Activated CD4-positive, alpha-beta T cell treated with anti-CD3 and anti-CD28 coated beads, Interleukin-2, amount 10 ng/mL, durations not matched to agents 7 days and 5 days (primary cell): ENCODE data around the gene ISCA2. TPM values are rescaled to one million over a fixed set of nuclear protein-coding genes. Genes with fewer than 3 reads are reported as not detected.

Experiments
- CTCF ChIA-PET: fragments of 350-600 bp; sonication (Branson Sonifier 250); formaldehyde crosslinking; loops from one replicate; lab custom pipeline; 2021; ENCODE audit warnings: antibody characterized with exemption; lab: Charles Lee
- POLR2A ChIA-PET: fragments of 350-600 bp; sonication (Branson Sonifier 250); formaldehyde crosslinking; loops from one replicate; lab custom pipeline; 2021; ENCODE audit warnings: antibody characterized with exemption; lab: Charles Lee
- DNase-seq: peaks from one replicate; pipeline ENCODE4 v3.0.0-alpha.2; 2020
- H3K27ac Mint-ChIP-seq: one replicate; pipeline ENCODE4 v1.8.0; 2021; ENCODE audit warnings: mild to moderate bottlenecking, moderate library complexity, mixed read lengths
- H3K27me3 Mint-ChIP-seq: one replicate; pipeline ENCODE4 v1.8.0; 2021; ENCODE audit warnings: mixed read lengths
- H3K36me3 Mint-ChIP-seq: one replicate; pipeline ENCODE4 v1.8.0; 2021; ENCODE audit warnings: low read depth, mixed read lengths
- H3K4me1 Mint-ChIP-seq: one replicate; pipeline ENCODE4 v1.8.0; 2021; ENCODE audit warnings: mixed read lengths
- H3K4me3 Mint-ChIP-seq: one replicate; pipeline ENCODE4 v1.8.0; 2021; ENCODE audit warnings: mild to moderate bottlenecking, moderate library complexity, mixed read lengths
- H3K9me3 Mint-ChIP-seq: one replicate; pipeline ENCODE4 v1.8.0; 2021; ENCODE audit warnings: mixed read lengths
- total RNA-seq, 2 experiments: library from RNA; stranded (reverse); gene quantifications; one replicate each; pipeline ENCODE4 v1.2.3, GENCODE V29; 2021

The ISCA2 gene
- total RNA-seq, 2 experiments from 2014 or later, result 30.1 to 30.4 TPM

- no peak overlapping the region for H3K4me3 Mint-ChIP-seq
- no peaks in the 10 kb centered on the region for H3K4me1 Mint-ChIP-seq
- no peak overlapping the region for H3K27ac Mint-ChIP-seq
- no peaks in the 10 kb centered on the region for H3K9me3 Mint-ChIP-seq
- POLR2A ChIA-PET, result no interaction called here
- no peaks in the 10 kb centered on the region for H3K36me3 Mint-ChIP-seq
- CTCF ChIA-PET, result interaction anchor here (0.6 to 0.9 kb wide), 2 partner anchors 21 to 197 kb away, joined by 3 to 5 read pairs; no protein-coding TSS in a partner anchor
- no peaks in the 10 kb centered on the region for H3K27me3 Mint-ChIP-seq
- no peak for DNase-seq
Observed at GRCh38 chr14:74542056-74542685, 48.6 kb downstream of the ISCA2 start.

DNA sequence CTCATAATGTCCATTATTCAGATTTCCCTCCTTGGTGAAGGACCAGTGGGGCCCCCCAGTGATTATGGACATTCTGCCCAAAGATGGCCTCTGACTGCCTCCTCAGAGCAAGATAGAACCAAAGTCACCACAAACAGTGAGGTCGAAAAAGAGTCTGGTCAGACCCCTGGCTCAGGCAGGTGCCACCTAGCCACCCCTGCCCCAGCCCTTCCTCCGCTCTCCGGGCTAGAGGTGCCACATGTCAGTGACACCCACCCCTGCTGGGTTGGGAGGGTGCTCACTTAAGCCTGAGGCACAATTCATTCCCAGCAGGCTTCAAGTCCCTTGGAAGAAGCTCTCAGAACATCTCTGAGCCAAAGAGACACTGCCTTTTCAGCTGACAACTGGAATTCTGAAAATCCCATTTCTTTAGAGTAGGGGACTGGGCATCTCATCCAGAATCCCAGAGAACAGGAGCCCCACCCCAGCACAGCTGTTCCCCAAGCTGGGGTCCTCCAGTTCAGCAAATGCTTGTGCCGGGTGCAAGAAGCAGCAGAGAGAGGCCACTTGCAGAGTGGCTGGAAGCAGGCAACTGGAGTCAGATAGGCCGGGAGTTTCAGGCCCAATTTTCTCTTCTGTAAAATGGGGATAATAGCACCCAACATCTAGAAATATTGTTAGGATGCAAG is 50.3 kb downstream of the ISCA2 start:
- Mint-ChIP-seq H3K9me3 (no peaks in the 10 kb centered on the region), H3K27me3 (no peaks in the 10 kb centered on the region), H3K4me3 (no peak overlapping the region), H3K27ac (no peak overlapping the region), H3K4me1 (no peaks in the 10 kb centered on the region), H3K36me3 (no peaks in the 10 kb centered on the region)
- DNase-seq, result no peak
- POLR2A ChIA-PET, result no interaction called here
- CTCF ChIA-PET, result interaction anchor here (0.7 kb wide), 1 partner anchor 107 kb away, joined by 3 read pairs; no protein-coding TSS in a partner anchor

GRCh38 chr14:74545386-74545785 is 51.8 kb downstream of the ISCA2 start:
- no peak overlapping the region for H3K4me3 Mint-ChIP-seq
- no peaks in the 10 kb centered on the region for H3K4me1 Mint-ChIP-seq
- H3K27me3 Mint-ChIP-seq, result no peaks in the 10 kb centered on the region
- H3K36me3 Mint-ChIP-seq, result no peaks in the 10 kb centered on the region
- no peak overlapping the region for H3K27ac Mint-ChIP-seq
- DNase-seq, result no peak
- POLR2A ChIA-PET, result no interaction called here
- CTCF ChIA-PET, result interaction anchor here (1.2 kb wide), 1 partner anchor 21 kb away, joined by 3 read pairs; no protein-coding TSS in a partner anchor
- no peaks in the 10 kb centered on the region for H3K9me3 Mint-ChIP-seq

- Mint-ChIP-seq H3K4me3 (no peak overlapping the region), H3K36me3 (no peaks in the 10 kb centered on the region), H3K4me1 (no peaks in the 10 kb centered on the region), H3K27me3 (no peaks in the 10 kb centered on the region), H3K27ac (no peak overlapping the region), H3K9me3 (no peaks in the 10 kb centered on the region)
- POLR2A ChIA-PET, result no interaction called here
- DNase-seq, result no peak
- CTCF ChIA-PET, result interaction anchor here (1.2 kb wide), 1 partner anchor 22 kb away, joined by 3 read pairs; no protein-coding TSS in a partner anchor
Observed at GRCh38 chr14:74546416-74546815, 52.9 kb downstream of the ISCA2 start.

Other genes starting within 250 kb of the ISCA2 start
- 10 to 100 TPM; 59.6 to 62.4 TPM for gene ABCD4, start 190.8 kb upstream of the ISCA2 start, total RNA-seq
- gene VRTN, start 145.3 kb upstream of the ISCA2 start, total RNA-seq, result not detected
- not detected for gene SYNDIG1L, start 67.6 kb upstream of the ISCA2 start, total RNA-seq
- gene NPC2, start 460 bp upstream of the ISCA2 start, total RNA-seq, result 10 to 100 TPM; 54.1 to 74.1 TPM
- gene LTBP2, start 118.5 kb downstream of the ISCA2 start, total RNA-seq, result under 1 TPM; 0.05 to 0.12 TPM
- 10 to 100 TPM; 44.1 to 44.2 TPM for gene AREL1, start 219.3 kb downstream of the ISCA2 start, total RNA-seq
- gene FCF1, start 219.4 kb downstream of the ISCA2 start, total RNA-seq, result 10 to 100 TPM; 60.1 to 81.9 TPM